GM12865 (cell line): ENCODE data around the gene TRPC3.

Experiments used
- DNase-seq: peaks from one replicate; pipeline ENCODE4 v3.0.0; 2010; ENCODE audit warnings: low read depth
- H3K4me3 ChIP-seq: 2 replicates; pipeline ENCODE4 v1.5.1; 2011; ENCODE audit warnings: mild to moderate bottlenecking, low read depth, low read length, control low read depth
- TF ChIP-seq, protein P1 (sequence below): IDR thresholded peaks from 2 replicates; pipeline ENCODE4 v1.5.1; 2011; ENCODE audit warnings: low read length, control low read depth, low read depth, inconsistent platforms; ENCODE audit not compliant: insufficient read depth; ENCODE audit errors: missing control alignments

TRPC3 gene

DNA sequence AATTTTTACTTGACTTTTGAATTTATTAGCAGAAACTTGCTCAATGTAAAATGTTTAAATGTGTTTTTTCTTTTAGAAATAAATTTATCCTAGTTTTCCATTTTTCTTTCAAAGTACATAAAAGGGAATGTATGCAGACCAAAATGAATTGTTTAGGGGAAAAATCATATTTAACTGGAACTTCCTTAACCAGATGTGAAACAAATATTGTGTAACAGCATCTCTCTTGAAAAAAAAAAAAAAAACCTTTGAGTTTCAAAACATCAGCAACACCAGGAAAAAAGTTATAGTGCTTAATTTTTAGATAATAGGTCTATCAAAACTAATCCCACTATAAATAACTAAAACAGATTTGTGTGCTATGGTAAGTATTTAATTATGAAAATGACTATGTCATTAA lies 113.7 kb downstream of the TRPC3 start:
- TF ChIP-seq, protein P1, sequence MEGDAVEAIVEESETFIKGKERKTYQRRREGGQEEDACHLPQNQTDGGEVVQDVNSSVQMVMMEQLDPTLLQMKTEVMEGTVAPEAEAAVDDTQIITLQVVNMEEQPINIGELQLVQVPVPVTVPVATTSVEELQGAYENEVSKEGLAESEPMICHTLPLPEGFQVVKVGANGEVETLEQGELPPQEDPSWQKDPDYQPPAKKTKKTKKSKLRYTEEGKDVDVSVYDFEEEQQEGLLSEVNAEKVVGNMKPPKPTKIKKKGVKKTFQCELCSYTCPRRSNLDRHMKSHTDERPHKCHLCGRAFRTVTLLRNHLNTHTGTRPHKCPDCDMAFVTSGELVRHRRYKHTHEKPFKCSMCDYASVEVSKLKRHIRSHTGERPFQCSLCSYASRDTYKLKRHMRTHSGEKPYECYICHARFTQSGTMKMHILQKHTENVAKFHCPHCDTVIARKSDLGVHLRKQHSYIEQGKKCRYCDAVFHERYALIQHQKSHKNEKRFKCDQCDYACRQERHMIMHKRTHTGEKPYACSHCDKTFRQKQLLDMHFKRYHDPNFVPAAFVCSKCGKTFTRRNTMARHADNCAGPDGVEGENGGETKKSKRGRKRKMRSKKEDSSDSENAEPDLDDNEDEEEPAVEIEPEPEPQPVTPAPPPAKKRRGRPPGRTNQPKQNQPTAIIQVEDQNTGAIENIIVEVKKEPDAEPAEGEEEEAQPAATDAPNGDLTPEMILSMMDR = no peak
- DNase-seq = no peak
- no peak overlapping the region for H3K4me3 ChIP-seq

DNA sequence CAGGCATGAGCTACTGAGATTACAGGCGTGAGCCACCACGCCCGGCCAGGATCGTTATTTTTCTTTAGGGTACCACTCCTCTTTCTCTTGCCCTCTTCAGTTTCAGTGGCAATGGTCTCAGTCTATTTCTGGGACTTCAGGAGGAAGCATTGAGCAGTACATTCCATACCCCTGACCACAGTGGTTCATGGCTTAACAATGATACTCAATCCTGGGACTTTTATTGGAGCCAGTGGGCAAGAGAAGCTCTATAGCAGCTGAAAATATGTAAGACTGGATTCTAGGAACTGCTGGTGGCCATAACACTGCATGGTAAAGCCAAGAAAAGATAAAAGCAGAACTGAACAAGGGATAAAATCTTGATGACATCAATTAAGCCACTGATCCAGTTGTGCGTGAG lies 122.3 kb downstream of the TRPC3 start:
- DNase-seq = no peak
- TF ChIP-seq, protein P1 = no peak
- H3K4me3 ChIP-seq = no peak overlapping the region
